M059J (cell line): ENCODE measurements around the gene POU3F1. TPM values are rescaled to one million over a fixed set of nuclear protein-coding genes. Genes with fewer than 3 reads are reported as not detected.

Source experiments
- DNase-seq: peaks from one replicate; pipeline ENCODE4 v3.0.0-alpha.2; 2012; ENCODE audit warnings: low read depth
- total RNA-seq: library from RNA; depleted of rRNA; stranded (reverse); fragments of >200 nt; shearing (Covaris generic); gene quantifications from 2 replicates; pipeline ENCODE4 v1.2.3, GENCODE V29; 2014

POU3F1 gene
- total RNA-seq, 1 experiment from 2014 or later, result not detected

DNA sequence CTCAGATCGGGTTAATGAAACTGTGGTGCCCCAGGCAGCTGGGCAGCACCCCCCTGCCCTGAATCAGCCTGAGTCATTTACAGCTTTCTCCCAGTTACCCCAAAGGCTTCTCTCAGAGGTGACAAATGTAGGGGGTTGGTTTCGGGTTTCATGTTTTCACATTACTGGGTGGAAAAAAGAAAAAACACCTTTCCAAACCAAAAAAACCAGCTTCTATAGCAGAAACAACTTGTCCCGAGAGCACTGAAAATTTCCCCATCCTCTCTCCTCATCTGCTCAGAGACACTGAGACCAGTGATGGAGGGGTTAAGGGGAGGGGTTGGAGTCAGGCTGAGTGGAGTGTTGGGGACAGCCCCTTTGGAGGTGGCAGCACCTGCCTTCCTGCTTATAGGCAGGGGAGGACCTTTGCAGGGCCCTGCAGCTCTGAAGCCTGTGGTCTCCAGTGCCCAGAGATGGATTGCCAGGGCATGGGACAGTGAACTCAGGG, 18.4 kb downstream of the POU3F1 start:
- DNase-seq, result peak; percentile 82

DNA sequence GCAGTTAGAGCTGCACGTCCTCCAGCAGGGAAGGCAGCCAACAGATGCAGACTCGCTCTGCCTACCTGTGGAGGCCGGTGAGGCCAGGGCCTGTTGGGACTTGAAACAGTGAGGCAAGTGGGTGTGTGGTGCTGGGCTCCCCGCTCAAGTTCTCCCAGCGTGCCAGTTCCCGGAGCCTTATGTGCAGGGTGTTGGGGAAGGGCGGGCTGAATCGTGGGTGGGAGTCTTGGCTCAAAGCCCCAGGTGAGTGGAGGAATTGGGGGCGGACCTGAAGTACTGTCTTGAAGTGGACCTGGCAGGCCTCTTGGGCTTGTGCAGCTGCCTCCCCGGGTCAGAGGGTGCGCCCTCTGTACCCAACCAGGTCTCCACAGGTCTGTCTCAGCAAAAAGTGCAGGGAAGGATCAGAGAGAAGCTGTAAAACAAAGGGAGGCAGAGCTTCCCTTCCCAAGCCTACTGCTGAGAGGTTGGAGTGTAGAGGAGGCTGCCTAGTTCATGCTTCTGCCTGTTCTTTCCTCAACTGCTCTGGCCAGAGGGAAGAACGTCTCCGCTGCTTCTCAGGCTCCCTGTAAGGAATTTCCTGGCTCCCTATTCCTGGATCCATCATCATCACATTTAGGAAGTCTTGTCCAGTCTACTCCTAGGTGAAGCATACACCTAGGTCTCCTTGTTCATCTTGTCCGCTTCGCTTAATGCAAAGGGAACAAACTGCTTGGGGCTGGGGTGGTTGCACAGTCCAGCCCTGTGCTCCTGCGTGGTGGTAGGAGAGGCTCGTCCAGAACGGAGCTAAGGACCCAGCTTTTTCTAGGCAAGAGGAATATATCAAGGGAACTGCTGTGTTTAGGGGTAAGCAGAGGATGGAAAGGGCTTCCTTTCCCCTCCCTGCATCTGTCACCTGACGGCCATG, 19.1 kb downstream of the POU3F1 start:
- DNase-seq, result no peak

DNA sequence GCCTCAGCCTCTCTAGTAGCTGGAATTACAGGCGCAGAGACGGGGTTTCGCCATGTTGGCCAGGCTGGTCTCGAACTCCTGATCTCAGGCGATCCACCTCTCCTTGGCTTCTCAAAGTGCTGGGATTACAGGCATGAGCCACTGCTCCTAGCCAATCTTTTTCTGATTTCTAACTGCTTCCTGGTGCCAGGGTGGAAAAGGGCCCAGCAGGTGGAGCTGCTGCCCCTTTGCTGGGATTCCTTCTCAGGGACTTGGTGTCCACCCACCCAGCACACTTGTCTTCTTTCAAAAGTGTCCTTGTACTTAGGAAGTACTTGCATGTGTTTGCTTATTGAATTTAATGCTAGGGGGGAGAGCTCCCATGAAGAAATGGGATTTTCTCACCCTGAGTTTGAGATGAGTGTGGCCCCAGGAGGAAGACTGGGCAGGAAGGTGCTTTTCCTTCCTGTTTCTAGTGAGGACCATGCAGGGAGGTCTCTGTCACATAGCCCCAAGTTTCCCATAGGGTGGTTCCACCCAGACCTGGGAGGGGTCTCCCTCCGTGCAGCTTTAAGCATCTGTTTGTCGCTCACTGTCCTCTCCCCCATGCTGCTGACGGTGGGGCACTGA, 19.9 kb downstream of the POU3F1 start:
- DNase-seq, result peak; percentile 72

DNA sequence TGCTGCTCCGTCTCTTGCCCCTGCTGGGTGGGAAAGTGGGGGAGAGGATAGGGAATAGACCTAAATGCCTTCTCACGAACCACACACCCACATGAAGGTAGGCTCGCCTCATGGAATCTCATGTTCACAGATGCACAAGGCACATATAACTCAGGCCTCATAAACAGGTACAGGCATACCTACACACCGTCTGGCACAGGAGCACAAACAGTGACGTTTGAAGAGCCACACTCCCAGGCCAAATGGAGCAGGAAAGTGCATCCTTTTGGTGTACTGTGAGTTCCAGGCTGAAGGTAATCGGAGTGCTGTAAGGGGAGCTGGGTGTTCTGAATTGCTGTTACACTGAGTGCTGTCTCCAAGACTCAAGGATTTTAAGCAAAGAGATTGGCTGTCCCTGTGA, 20.9 kb downstream of the POU3F1 start:
- DNase-seq, result no peak

DNA sequence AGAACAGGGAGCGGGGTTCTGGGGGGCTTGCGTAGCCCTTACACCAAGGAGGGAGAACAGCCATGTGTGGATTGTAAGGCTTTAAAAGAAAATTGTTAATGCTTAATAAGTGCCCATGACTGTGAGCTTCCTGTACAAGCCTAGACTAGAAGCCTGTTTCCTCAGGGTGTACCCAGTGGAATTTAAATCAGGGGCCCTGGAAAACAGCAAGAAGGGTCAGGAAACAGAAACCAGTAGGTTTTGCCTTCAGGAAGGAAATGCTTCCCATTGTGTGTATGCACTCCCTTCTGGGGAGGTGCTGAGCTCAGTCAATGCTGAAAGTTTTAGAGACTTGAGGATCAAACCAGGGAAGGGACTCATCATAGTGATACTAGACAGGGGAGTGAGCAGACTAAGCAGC, 21.4 kb downstream of the POU3F1 start:
- no peak for DNase-seq

DNA sequence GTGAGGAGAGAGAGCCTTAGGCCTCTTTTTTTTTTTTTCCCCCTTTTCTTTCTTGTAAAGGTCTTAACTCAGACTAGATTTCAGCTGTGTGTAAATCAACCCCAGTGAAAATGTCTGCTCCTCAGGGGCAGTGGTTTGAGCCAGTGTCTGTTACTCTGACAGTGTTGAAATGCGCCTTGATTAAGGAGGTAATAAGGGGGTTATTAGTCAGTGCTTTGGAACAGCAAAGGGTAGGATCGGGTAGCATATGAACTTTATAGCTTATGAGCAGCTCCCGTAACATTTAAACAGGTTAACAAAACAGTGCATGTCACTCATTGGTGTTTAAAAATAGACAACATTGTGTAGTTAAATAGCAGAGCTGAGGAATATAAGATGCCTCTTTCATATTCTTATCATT, 23.8 kb downstream of the POU3F1 start:
- no peak for DNase-seq

DNA sequence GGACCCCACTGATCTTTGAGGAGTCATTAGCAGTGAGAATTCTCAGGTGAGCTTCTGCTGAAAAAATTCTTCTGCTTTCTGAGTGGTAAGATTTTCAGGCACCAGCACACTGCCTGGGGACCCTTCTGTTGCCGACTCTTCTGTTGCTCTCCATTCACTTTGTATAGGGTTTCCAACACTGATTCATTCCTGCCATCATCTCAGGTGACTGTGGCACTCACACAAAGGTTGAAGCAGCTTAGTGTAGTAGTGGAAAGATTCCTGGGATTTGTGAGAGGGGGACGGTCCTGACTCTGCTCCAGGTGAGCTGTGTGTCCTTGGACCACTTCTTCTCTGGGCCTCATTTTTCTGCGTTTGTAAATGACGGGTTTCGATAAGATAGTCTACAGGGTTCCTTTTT, 24.6 kb downstream of the POU3F1 start:
- no peak for DNase-seq

DNA sequence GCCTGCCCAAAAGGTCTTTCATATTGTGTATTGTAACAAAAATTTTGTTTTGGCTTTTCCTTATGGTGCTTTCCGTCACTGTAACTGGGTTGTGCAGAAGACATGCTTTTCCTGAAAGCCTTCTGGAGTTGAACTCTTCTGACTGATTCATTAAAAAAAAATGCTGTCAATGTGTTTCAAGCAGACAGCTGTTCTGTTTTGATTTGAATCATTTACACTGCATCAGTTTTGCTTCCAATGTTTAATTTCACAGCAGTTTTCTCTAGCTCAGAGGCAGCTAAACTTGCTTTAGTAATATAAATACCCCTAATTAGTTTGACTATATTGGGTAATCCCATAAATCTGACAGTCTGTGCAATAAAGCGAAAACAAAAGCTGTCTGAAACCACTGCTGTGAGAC, 26.2 kb downstream of the POU3F1 start:
- no peak for DNase-seq

DNA sequence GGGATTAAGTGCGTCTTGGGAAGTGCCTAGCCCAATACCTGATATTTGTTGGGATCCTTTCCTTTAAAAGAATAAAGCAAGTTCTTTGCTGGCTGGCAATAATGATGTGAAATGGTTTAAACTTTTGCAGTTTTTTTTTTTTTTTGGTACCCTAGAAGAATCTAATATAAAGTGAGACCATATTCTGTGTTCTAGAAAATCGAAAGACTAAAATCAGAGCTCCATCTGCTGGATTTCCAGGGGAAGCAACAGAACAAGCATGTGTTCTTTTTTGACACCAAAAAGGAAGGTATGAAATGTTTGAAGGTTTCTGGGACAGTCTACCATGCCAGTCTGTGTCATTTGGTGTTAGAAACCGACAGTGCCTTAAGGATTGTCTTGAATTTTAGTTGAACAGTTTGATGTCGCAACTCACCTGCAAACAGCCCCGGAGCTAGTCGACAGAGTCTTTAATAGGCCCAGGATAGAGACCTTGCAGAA, 27.7 kb downstream of the POU3F1 start:
- peak; percentile 48 for DNase-seq

DNA sequence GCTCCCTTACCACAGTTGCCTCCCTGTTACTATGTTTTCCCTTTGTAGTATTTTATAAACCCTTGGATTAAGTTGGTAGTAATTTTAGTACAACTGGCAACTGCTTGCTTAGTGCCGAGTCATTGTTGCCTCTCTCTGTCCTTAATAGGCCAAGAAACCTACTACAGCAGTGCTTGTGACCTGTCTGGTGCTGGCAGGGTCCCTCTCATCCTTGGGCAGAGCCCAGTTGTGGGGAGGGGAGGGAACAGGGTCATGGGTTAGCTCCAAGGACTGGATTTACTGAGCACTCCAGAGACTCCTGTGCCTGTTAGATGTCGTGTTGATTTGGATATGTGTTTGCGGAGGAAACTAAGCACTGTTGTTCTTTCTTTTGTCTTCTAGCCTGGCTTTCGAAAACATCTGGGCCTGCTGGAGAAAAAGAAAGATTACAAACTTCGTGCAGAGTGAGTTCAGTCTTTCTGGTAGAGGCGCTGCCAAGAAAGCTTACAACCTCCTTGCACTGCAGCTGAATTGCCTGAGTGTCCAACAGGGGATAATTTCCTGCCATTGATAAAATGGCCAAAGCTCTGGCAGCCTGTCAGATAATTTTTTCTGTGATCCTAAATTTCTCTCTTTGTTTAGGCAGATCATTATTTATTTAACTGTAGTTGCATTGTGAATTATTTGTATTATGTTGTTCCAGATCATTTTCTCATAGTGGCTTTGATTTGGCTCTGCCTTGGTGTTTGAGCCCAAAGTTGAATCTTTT, 30.4 kb downstream of the POU3F1 start:
- no peak for DNase-seq

DNA sequence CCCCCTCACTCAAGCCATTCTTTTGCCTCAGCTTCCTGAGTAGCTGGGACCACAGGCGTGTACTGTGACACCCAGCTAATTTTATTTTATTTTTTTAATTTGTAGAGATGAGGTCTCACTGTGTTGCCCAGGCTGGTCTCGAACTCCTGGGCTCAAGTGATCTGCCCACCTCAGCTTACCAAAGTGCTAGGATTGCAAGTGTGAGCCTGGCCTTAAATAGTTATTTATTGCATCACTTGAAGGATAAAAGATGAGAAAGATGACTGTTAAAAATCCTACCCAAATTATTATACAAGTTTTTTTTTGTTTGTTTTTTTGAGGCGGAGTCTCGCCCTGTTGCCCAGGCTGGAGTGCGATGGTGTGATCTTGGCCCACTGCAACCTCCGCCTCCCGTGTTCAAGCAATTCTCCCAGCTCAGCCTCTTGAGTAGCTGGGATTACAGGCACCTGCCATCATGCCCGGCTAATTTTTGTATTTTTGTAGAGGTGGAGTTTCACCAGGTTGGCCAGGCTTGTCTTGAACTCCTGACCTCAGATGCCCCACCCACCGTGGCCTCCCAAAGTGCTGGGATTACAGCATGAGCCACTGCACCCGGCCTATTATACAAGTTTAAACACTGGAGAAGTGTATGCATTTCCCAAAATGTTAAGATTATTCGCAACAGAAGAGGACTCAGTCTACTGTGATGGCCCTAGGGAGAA, 31.7 kb downstream of the POU3F1 start:
- DNase-seq, result no peak

DNA sequence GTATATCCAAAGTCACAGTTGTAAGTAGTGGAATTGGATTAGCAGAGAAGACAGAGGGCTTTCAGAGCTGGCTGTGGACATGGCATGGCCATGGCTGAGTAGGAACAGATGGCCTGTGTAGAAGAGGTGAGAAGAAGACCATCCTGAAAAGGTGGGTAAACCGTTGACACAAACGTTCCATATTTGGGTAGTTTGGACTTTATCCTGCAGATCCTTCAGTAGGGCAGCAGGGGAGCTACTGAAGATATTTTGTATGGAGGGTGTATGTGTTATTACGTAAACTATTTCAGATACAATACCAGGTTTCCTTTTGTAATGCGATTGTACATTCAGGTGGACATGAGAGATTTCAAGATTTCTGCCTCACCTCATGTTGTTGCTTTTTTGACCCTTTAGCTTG, 32.4 kb downstream of the POU3F1 start:
- no peak for DNase-seq

DNA sequence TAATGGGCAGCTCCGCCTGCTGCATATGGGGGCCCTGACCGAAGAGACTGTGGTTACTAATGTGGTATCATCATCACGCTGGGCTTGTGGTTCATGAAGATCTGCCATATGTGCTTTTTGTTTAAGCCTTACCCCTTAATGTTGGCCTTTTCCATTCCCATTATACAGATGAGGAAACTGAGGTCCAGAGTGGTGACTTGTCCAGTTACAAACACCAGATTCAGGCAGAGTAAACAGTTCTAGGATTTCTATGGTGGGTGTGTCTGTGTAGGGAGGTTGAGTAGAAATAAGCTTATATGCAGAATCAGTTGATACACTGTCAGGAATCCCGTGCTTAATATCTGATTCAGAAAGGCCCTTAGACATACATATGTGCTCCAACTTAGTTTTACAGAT, 33.4 kb downstream of the POU3F1 start:
- no peak for DNase-seq

DNA sequence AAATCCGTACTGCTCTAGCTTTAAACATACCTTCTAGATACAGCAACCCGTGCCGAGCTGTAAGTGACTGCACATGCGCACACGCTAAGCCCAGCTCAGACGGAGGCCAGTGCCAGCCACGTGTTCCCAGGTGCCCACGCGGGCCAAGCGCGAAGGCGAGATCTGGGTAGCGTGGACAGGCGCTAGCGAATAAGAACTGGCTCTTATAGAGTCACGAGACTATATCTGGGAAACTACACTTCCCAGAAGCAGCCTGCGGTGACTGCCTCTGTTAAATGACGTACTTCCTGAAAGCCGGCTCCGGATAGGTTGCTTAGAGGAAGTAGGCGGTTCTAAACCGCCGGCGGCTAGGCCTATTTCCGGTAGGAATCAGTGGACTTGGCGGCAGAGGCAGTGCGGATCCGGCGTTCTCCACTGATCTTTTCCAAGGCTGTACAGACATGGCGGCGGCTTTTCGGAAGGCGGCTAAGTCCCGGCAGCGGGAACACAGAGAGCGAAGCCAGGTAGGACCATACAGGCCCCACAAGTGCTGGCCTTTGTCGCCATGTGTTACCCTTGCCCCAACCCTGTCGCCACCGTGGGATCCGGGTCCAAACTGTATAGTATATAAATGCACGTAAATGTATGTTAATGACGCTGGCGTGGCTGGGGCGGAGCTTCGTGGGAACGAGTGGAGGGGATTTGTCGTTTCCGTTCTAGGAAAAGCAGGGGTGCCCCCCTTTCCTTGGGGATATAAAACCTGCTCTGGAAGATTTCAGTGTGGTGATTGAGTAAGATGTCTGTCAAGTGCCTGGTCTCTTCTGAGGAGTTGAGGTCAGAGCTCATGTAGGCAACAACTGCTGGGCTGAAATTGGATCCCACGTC, 34.0 kb downstream of the POU3F1 start, which contains the start of gene UTP11:
UTP11 (plus strand) TSS at position 372 of the 864 bp plus-strand sequence; CDS start at position 441, 69 bp downstream.
- peak; percentile 99 for DNase-seq

DNA sequence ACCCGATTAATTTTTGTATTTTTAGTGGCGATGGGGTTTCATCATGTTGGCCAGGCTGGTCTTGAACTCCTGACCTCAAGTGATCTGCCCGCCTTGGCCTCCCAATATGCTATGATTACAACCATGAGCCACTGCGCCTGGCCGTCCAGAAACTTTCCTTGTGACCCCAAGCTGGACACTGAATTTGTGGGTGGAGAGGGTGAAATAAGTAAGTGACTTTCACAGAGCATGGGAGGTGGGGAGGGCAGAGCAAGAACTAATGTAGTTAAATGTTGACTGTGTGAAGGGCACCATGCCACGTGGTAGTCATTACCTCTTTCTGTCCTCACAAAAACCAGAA, 36.8 kb downstream of the POU3F1 start:
- DNase-seq, result no peak

DNA sequence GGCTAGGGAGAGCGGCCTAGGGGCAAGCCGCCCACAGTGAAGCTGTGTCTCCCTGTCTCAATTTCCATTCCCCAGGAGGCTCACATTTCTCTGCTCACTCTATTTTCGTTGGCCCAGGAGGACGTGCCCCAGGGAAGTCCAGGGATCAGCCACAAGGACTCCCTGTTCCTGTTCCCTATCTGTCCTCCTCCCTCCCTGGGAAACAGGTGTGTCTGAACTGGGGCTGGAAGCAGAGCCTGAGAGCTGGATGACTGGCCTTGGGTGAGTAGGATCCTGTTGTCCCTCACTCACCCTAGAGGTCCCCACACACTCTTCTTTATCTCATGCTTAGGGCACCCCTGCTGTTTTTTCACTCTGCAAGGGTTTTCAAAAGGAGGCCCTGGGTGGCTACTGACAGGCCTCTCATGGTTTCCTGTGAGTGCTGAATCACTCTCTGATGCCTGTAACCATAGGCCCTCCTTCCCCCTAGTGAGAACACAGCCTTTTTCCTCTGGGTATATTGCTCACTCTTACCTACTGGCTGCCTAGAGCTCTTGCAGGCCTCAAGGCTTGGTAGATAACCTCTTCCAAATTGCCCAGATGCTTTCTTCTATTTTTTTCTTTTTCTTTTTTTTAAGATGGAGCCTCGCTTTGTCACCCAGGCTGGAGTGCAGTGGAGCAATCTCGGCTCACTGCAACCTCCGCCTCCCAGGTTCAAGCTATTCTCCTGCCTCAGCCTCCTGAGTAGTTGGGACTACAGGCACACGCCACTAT, 37.3 kb downstream of the POU3F1 start:
- DNase-seq, result peak; percentile 78

DNA sequence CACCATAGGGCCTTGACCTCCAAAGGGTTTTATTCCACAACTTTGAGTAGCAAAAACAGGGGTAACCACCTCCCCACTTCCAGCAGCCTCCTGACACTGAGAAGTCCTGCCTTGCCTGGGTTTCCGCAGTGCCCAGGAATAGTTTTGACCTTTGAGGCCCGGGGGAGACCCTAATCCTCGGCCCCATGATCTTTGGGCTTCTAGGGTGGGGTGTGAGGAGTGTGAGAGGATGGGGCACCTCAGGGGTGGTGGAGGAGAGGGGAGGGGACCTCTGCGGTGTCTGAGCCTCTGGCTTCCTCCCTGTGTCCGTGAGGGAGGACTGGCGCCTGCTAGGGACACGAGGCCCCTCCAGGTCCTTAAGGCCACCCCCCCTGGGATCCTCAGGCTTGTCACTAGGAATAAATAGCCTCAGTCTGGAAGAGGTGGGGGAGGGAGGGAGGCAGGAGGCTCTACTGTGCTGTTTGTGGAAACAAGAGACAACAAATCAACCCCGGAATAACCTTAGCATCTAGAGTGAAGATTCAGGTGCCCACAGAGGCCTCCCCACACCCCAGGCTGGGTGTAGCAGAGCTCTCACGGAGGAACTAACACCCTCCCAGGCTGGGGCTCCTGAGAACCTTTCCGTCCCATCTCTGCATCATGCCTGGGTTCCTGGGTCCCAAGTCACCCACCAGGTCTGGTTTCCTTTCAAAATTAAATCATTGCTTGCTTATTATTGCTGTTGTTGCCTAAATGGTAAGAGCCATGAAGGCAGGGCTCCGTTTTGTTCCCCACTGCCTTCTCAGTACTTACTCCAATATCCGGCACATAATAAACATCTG, 40.4 kb downstream of the POU3F1 start:
- DNase-seq, result no peak

DNA sequence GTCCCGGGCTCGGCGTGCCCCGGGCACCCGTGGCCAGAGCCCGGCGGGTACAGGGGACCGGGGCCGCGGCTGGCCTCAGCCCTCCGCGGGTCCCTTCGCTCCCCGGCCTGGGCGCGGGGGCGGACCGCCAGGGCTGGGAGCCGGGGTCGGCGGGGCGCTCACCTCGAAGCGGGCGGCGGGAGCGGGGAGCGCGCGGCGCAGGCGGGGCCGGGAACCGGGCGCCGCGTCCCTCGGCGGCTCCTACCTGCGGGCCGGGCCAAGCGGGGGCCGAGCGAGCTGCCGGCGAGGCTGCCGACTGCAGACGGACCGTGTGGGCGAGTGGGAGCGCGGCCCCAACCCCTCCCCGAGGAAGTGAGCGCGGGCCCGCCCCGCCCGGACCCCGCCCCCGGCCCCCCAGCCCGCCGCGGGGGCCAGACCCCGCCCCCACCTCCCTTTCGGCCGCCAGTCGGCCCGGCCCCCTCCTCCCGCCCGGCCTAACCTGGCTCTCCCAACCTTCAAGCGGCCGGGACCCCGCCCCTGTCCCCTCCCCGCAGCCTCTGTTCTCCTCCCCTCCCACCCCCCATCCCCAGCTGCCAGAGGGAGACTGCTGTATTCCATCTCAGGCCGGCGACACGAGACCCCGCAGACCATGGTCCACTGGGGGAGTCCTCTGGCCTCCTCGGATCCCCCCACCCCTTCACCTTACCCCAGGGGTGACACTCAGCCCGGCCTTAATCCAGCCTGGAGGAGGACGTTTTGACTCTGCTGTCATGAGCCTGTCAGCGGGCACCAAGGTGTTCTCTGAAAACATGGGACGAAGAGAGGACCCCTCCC, 41.2 kb downstream of the POU3F1 start, which contains the start of gene FHL3:
FHL3 (minus strand) TSS at position 320 of the 813 bp plus-strand sequence. CDS start 6,102 bp downstream, outside the sequence.
- DNase-seq, result peak; percentile 53
